ENCODE results near the gene SERTAD1. TPM values are rescaled to one million over a fixed set of nuclear protein-coding genes. Genes with fewer than 3 reads are reported as not detected.

SERTAD1 gene
- total and polyA plus RNA-seq, 9 donors = 2.3 to 15.2 (median 11.1) TPM

GRCh38 chr19:40446263-40446784 is 20.5 kb upstream of the SERTAD1 start:
- H3K4me3 ChIP-seq = no peak overlapping the region
- peaks cover 2% of the 10 kb centered on the region for H3K4me1 ChIP-seq (ENCODE audit: insufficient read depth)
- intact Hi-C loops (cut with DNase I) = no loop called here
- H3K36me3 ChIP-seq = no peaks in the 10 kb centered on the region
- no peak overlapping the region for H3K27ac ChIP-seq
- DNase-seq = no peak
- TF ChIP-seq EP300 (IDR thresholded peaks at IDR 0.05) (no peak), POLR2A (IDR thresholded peaks at IDR 0.05) (no peak), CTCF (IDR thresholded peaks at IDR 0.05) (no peak)
- no peaks in the 10 kb centered on the region for H3K9me3 ChIP-seq
- H3K27me3 ChIP-seq = no peaks in the 10 kb centered on the region
- 70 to 75% (median 74%) methylated on average over 8 of the region's 8 CpGs for WGBS, 3 donors

GRCh38 chr19:40445780-40446262 is 20.0 kb upstream of the SERTAD1 start:
- H3K4me1 ChIP-seq (ENCODE audit: insufficient read depth) = peaks cover 2% of the 10 kb centered on the region
- no peaks in the 10 kb centered on the region for H3K27me3 ChIP-seq
- TF ChIP-seq POLR2A (IDR thresholded peaks at IDR 0.05) (no peak), CTCF (IDR thresholded peaks at IDR 0.05) (no peak), EP300 (IDR thresholded peaks at IDR 0.05) (no peak)
- DNase-seq = peak in 1 of 5 donors; percentile 56
- WGBS, 3 donors = 62 to 66% (median 65%) methylated on average over 9 of the region's 9 CpGs
- no peak overlapping the region for H3K27ac ChIP-seq
- H3K4me3 ChIP-seq = no peak overlapping the region
- H3K9me3 ChIP-seq = no peaks in the 10 kb centered on the region
- H3K36me3 ChIP-seq = no peaks in the 10 kb centered on the region
- intact Hi-C loops (cut with DNase I) = no loop called here

- peaks cover 2% of the 10 kb centered on the region for H3K4me1 ChIP-seq (ENCODE audit: insufficient read depth)
- no peaks in the 10 kb centered on the region for H3K9me3 ChIP-seq
- TF ChIP-seq EP300 (IDR thresholded peaks at IDR 0.05) (no peak), POLR2A (IDR thresholded peaks at IDR 0.05) (peak; percentile 10), CTCF (IDR thresholded peaks at IDR 0.05) (peak in 2 of 3 donors; percentile 1 to 19)
- no peaks in the 10 kb centered on the region for H3K36me3 ChIP-seq
- H3K4me3 ChIP-seq = peak overlapping the region; percentile 98
- DNase-seq = no peak
- 9 to 16% (median 13%) methylated on average over 17 to 18 of the region's 18 CpGs for WGBS, 3 donors
- no peaks in the 10 kb centered on the region for H3K27me3 ChIP-seq
- peak overlapping the region; percentile 65 to 86 for H3K27ac ChIP-seq
- intact Hi-C loops (cut with DNase I) = no loop called here
Measured at GRCh38 chr19:40444825-40445312, 19.1 kb upstream of the SERTAD1 start.

- Histone ChIP-seq H3K9me3 (no peaks in the 10 kb centered on the region), H3K4me3 (peak within 1 kb of the TSS; percentile 98), H3K27ac (peak within 1 kb of the TSS; percentile 86 to 91), H3K27me3 (no peaks in the 10 kb centered on the region), H3K4me1 (ENCODE audit: insufficient read depth) (peaks cover 2% of the 10 kb centered on the region), H3K36me3 (no peaks in the 10 kb centered on the region)
- peak; percentile 98 to 99 (median 99) for DNase-seq
- intact Hi-C loops (cut with DNase I) = no loop called here
- TF ChIP-seq EP300 (IDR thresholded peaks at IDR 0.05) (peak; percentile 81), POLR2A (IDR thresholded peaks at IDR 0.05) (peak; percentile 98), CTCF (IDR thresholded peaks at IDR 0.05) (no peak)
- WGBS, 3 donors = 0 to 1% (median 0%) methylated on average over 41 to 72 of the region's 72 CpGs
Measured at GRCh38 chr19:40444000-40444824, 18.4 kb upstream of the SERTAD1 start, which contains the start of gene SERTAD3. Gene SERTAD3 (minus strand): TSS chr19:40444335. CDS start chr19:40442080, 2,255 bp downstream.
